HG02970 (cell line): ENCODE results near the gene BROX.
"Not testable (repeated sequence)": the region's sequence is repeated elsewhere in the genome, so short reads cannot be mapped to it uniquely, and the experiment has no call there.

Experiments used
- ATAC-seq: cut with Tn5 transposase; IDR thresholded peaks from one replicate; pipeline ENCODE4 v1.9.1; 2021; ENCODE audit warnings: mild to moderate bottlenecking, moderate library complexity, moderate number of reproducible peaks; ENCODE audit not compliant: unreplicated experiment, low FRiP score

Gene BROX

DNA sequence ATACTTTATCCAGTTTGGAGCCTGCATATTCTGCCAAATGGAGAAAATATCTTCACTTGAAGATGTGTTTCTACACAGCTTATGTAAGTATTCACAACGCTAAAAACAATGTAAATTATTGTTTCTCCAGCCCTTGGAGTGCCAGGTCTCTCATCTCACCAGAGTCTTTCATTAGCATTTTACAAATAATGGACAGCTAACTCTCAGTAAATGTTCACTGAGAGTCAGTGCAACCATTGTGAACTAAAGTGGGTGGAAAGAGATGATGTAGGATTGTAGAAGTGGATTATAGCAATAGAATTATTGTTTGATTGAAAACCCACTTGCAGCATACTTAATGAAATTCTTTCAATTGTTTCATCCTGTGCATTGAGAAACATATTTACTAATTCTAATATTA is 16.4 kb downstream of the BROX start:
- no peak for ATAC-seq

DNA sequence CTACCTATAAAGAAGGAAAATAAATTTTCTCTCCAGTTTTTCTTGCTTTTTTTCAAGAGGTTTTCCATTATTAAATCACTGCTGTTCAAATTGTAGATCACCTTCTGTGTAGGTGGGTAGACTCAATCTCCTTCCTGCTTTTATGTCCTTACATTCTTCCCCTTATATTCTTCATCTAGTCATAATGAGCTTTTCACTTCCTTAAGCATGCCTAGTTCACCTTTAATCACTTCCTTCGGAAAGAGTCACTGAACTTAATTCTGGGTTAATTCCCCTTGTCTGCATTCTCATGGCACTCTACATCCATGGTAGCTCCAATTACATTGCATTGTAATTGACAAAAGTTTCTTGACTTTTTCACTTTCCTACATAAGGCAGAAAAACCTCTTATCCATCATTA is 18.5 kb downstream of the BROX start:
- ATAC-seq, result no peak

DNA sequence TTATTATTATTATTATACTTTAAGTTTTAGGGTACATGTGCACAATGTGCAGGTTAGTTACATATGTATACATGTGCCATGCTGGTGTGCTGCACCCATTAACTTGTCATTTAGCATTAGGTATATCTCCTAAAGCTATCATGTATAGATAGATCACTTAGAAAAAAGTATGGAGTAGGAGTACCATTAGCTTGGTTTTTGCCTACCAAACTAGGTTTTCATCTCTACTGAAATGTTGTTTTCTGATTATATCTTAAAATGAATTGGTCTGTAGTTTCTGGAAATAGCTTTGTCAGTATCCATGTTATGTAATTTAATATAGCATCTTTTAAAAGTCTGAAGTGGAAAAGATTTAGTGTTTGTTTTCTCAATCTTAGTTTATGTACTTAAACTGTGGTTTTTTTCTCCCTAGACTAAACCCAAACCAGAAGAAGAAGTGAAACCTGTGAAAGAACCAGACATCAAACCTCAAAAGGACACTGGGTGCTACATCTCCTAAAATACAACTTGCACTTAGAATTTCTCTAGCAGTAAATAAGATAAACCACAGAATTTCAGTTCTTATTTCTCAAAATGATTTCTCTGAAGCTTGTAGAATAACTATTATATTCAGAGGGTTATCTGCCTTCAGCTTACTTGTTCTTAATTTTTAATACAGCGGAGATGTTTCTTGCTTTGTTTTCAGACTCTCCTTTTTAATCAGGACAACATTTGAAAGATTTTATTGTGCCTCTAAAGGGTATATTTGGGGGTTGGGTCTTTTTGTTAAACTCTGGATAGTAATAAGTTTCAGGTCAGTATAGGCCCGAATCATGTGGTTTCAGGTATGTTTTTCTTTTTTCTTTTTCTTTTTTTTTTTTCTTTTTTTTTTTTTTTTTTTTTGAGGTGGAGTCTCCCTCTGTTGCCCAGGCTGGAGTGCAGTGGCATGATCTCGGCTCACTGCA is 20.1 kb downstream of the BROX start:
- ATAC-seq, result peak; percentile 97

DNA sequence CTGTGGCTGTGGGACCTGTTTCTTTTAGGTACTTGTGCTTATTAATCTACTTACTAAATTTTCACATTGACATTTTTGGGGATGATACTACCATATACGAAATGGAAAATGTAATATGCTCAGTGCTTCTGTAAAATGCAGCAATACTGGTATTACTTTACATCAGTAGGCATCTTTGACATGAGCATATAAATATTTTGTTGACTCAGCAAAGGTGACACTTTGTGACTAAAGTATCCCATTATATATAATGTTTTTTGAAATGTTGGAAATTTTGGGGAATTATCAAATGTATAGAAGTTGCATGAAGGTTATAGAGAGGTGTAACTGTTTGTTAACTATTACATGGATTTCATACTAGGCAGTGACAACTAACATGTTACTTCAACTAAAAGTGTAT is 22.4 kb downstream of the BROX start:
- ATAC-seq, result no peak

DNA sequence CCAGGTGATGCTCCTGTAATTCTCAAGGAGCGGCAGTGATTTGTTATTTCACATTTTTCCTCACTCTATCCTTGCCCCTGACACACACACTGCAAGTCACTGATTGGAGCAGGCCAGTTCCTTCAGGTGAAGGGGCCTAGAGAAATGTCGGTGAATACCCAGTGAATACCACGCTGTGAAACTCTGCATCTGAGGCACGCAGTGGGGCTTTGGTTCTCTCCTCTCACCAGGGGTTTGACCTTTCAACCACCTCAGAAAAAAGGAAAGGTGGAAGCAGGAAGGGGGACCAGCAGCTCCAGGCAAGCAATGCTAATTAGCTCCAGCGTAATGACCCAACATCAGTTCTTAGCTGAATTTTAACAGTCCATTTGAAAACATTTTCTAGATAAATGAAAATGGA is 24.1 kb downstream of the BROX start:
- no peak for ATAC-seq

DNA sequence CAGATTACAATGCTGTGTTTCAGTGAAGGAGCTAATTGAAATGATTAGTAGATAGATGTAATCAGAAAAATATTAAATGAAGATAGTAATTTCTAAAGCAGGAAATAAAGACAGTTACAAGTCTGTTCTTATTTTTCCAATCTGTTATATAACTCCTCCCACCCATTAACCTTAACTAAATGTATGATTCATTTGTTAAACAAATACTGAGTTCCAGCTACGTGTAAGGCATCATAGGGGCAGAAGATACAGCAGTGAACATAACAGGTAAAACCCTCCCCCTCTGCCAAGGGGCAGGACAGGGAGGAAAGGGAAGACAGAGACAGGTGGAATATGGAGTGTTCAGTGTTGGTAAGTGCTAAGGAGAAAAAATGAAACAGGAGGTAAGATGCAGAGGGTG is 24.6 kb downstream of the BROX start, which contains the start of gene FAM177B:
Gene FAM177B (plus strand): TSS at position 231 of the 400 bp plus-strand sequence. CDS start 9,344 bp downstream, outside the sequence.
- no peak for ATAC-seq

DNA sequence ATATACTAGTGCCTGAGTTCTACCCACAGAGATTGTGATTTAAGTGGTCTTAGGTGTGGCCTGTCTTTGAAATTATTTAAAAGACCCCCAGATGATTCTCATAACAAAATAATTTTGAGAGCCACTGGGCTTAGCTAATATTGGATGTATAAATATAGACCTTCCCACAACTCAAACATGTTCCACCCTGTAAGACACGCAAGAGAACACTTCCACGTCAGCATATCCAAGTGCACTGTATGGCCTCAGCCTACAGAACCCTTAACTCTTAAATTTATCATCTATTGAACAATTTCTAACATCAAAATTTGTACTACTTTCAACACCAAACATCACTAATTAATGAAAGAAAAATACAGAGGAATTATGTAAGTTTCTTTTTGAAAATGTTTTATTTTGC is 27.1 kb downstream of the BROX start:
- ATAC-seq, result no peak

DNA sequence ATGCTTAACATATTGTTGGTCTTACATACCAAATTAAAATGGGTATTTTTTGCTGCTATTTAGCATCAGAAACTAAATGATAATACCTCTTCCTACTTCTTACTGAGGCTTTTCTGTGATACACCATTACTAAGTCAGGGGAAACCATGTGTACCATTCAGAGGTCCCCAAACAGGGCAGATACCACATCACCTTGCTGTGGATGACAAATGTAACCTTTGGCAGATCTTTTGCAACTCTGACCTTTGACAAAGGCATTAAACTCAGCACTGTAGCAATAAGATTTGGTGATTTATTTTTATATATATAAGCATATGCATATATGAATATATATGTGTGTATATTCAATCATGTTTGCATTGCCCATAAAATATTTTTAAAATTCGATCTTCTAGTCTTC is 27.6 kb downstream of the BROX start:
- ATAC-seq, result no peak

DNA sequence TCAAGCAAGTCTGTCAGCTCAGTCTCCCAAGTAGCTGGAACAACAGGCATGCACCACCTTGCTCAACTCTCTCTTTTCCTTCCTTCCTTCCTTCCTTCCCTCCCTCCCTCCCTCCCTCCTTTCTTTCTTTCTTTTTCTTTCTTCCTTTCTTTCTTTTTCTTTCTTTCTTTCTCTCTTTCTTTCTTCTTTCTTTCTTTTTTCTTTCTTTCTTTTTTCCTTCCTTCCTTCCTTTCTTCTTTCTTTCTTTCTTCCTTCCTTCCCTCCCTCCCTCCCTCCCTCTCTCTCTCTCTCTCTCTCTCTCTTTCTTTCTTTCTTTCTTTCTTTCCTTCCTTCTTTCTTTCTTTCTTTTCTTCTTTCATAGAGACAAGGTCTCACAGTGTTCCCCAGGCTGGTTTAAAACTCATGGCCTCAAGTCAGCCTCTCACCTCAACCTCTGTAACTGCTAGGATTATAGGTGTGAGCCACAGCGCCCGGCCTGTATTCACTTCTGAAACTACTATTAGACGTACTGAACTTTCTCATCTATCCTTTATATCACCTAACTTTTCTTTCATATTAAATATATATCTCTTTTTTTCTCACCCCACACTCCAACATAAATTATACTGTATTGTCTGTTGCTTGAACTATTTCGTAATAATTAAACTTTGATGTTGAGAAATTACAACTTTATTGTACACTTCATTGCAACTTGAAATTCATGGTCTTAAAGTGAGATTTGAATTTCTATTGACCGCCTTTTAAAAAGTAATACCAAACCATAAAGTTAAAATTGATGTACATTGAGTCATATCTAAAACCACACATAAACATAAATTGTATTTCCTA is 29.5 kb downstream of the BROX start:
- not testable (repeated sequence) for ATAC-seq

DNA sequence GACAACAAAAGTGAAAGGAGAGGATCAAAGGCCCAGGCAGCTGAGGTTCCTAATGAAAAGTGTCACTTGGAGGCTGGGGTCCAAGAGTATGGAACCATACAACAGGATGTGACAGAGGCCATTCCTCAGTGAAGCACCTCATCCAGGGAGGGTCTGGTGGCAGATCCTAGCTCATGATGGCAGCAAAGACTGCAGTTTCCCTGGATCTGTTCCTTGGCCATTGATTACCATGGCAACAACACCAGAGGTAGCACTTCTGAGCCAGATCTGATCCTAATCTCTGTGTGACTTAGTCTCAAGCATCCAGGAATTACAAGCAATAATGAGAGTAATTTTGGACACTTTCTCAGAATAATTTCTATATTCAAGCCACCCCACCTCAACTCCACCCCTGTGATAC is 37.6 kb downstream of the BROX start:
- no peak for ATAC-seq

DNA sequence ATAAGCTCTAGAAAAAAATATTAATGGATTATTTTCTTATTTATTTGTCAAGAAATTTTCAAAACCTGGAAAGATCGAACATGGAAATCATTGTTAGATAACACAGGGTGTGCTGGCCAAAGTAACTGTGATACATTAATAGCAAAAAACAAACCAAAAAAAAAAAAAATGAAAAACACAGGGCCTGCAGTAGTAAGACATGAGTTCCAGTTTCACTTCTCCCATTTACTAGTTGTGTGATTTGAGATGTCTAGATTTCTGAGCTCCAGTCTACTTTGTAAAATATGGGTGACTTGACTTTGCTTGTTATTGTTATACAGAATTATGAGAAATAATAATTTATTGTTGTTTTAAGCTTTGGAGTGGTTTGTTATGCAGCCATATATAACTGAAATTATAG is 38.3 kb downstream of the BROX start:
- ATAC-seq, result no peak

DNA sequence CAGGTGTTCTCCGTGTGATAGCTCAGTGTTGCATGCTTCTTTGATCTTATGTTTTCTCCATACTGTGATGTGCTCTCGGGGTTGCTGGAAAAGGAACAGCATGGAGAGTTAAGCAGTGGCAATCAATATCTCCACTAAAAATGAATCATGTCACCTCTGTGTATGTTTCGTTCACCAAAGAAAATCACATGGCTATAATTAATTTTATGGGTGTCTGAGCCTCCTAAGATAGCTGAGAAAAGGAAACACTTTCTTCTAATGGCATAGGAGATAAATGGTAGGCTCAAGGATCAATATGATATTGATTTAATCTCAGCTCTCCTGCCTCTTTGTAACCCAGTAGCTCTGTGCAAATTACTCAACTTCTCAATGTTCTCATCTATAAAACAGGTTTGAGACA is 38.9 kb downstream of the BROX start:
- no peak for ATAC-seq

DNA sequence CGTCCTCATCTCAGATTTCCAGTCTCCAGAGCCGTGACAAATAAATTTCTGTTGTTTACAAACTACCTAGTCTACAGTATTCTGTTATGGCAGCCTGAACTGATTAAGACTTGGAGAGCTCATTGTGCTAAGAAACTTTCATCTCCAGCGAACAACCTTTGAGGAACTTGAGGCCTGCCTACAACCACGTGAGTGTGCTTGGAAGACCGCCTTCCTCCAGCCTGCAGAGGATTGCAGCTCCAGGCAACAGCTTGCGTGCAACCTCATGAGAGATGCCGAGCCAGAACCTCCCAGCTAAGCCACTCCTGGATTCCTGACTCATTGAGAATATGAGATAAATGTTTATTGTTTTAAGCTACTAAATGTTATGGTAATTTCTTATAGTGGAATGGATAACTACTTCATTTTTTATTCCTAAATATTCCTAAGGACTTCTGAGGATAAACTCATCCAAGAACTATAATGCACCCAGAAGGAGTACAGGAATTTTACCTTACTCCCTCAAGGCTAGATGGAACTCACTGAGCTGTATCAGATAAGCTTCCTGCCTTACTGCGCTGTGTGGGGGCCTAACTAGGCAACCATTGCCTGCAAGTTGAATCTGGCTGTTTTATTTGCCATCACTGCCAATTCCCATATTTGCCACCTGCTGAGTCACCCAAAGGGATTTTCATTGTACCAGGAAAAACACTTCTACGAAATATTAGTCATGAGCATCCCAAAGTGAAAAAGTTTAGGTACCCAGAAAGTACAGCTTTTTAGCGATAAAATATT is 42.2 kb downstream of the BROX start:
- no peak for ATAC-seq

DNA sequence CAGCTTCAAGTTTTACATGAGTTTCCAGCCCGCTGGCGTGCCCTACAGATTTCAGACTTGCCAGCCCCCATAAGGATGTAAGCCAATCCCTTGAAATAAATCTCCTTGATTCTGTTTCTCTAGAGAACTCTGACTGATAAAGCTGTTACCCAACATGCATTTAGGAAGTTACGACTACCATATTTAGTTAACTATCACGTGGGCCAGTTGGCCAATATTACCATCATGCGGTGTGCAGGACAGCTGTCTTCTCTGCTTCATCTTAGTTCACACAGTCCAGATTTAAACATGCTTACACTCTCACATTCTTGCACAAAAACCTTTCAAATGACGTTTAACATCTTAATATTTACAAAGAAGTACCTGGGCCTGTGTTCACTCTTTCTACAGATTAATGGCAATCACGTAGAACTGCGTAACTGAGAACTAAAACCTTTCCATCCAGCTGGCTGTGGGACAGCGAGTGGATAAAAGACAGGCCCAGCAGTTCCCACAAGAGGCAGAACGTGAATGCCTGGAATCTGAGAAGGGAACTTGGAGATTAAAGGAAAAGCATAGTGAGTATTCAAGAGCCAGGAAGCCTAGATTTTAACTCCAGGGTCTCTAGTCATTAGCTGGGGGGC is 45.4 kb downstream of the BROX start:
- no peak for ATAC-seq

DNA sequence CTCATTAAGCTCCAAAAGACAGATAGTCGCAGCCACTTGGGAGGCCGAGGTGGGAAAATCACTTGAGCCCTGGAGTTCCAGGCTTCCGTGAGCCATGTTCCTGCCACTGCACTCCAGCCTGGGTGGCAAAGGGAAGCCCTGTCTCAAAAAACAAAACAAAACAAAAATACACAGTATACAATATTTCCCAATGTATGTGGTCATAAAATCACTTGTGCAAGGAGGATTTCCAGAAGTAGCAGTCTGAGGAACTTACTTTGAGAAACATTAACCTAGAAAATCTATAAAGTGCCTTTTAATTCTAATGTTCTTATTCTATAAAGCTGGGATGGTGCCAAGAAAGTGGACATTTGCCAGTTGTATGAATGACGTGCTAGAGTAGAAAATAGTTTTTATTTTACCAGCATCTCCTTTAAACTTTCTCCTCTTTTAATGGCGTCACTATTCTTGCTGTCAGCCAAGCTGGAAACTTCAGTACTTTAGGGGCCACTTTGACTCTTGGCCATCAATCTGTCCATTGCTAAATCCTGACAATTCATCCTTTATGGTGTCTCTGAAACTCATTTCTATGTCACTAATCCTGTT is 47.2 kb downstream of the BROX start:
- no peak for ATAC-seq

DNA sequence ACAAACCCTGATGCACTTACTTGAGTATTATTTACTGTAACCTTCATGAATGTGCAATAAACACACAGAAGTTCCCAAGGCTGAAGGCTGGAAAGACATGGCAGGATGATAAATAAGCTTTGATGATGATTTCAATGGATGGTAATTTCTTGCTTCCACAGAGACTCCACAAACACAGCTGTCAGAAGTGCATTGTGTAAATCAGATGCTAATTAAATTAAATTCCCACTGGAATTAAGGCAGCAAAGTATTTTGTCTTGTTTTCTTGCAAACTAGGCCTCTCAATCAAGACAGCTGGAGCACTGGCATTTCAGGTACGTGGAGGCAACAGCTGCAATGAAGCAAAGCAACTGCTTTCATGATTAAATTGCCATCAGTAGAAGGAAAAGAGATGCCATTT is 48.7 kb downstream of the BROX start:
- ATAC-seq, result no peak

DNA sequence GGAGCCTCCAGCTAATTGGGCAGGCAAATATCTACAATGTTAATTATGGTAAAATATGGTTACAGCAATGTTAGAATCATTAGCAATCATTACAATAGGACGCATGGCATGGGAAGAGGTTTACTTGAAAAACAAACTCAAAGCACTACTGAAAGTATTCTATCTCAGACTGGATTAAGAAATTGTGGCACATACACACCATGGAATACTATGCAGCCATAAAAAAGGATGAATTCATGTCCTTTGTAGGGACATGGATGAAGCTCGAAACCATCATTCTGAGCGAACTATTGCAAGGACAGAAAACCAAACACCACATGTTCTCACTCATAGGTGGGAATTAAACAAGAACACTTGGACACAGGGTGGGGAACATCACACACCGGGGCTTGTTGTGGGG is 49.8 kb downstream of the BROX start:
- not testable (repeated sequence) for ATAC-seq

DNA sequence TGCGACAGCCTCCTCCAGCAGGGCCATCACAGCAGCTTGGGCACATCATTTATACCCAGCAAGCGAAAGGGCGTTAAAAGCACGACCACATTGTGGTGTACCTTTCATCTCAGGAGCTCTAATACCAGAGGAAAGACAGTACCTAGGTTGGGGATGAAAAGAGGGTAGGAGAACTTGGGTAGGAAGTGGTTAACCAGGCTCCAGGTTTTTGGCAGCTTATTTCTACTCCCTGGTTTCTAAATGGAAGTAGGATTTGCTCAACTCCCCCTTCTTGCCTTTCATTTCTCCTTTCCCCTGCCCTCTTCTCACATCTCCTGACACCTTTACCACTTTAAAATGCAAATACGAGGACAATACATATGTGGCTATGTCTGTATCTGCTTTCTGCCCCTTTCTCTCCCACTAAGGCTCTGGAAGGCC is 54.8 kb downstream of the BROX start:
- ATAC-seq, result no peak

DNA sequence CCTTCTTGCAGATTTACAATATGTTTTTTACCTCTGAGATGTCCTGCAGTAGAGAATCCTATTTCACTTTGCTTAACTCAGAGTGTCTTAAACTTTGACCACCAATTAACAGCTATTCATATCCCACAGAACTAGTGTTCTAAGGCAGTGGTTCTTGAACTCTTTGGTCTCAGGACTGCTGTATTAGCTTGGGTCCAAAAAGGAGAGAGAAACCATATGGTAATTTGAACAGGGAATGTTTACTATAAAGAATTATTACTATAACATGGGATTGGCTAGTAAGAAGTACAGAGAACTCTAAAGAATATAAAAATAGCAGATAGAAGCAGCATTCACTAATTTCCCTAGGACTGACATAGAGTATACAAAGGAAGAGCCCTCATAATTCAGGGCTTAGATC is 56.2 kb downstream of the BROX start:
- no peak for ATAC-seq

DNA sequence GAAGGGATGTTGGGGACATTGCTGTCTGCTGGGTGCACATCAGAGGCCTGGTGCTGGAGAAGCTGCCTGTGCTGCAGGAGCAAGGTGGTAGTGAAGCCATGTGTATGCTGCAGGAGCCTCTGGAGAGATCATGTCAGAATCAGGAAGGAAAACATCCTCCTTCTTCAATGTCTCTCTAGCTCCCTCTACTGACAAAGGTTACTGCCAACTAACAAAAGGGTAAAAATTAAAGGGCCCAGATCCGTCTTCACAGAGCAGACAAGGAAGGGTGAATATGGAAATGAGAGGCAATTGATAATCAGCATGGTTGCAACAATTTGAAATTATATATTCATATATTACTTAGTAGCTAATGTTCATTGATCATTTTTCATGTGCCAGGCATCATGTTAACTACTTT is 56.8 kb downstream of the BROX start:
- no peak for ATAC-seq
